NOMO-1 treated with dmso at 0.1 percent for 144 hours (cell line): ENCODE measurements around the gene UTS2B.

Experiments
- DNase-seq: peaks from one replicate; lab custom pipeline; 2025; ENCODE audit not compliant: unreplicated experiment; lab: John Stamatoyannopoulos, UW

Gene UTS2B

GRCh38 chr3:191244242-191244867, 86.0 kb downstream of the UTS2B start:
- no peak for DNase-seq

GRCh38 chr3:191240486-191240885, 89.8 kb downstream of the UTS2B start:
- no peak for DNase-seq

- no peak for DNase-seq
Observed at GRCh38 chr3:191239407-191240031, 90.8 kb downstream of the UTS2B start.

GRCh38 chr3:191238321-191238817, 92.0 kb downstream of the UTS2B start:
- DNase-seq, result no peak

- no peak for DNase-seq
Observed at GRCh38 chr3:191237047-191237882, 93.1 kb downstream of the UTS2B start.

- no peak for DNase-seq
Observed at GRCh38 chr3:191236646-191237045, 93.7 kb downstream of the UTS2B start.

- no peak for DNase-seq
Observed at GRCh38 chr3:191235331-191236314, 94.7 kb downstream of the UTS2B start.

- no peak for DNase-seq
Observed at GRCh38 chr3:191234216-191234615, 96.1 kb downstream of the UTS2B start.

- no peak for DNase-seq
Observed at GRCh38 chr3:191227541-191227940, 102.8 kb downstream of the UTS2B start.

- no peak for DNase-seq
Observed at GRCh38 chr3:191221638-191222037, 108.7 kb downstream of the UTS2B start.

GRCh38 chr3:191220908-191221307, 109.4 kb downstream of the UTS2B start:
- DNase-seq, result no peak

GRCh38 chr3:191217301-191217700, 113.0 kb downstream of the UTS2B start:
- no peak for DNase-seq
